Ovary (tissue), 9 donors: ENCODE data around the gene ATP2C1. TPM values are rescaled to one million over a fixed set of nuclear protein-coding genes. Genes with fewer than 3 reads are reported as not detected.

Experiments
- DNase-seq, 5 donors: peaks; one replicate each; pipeline ENCODE4 v3.0.0-alpha.2; 2019 to 2020
- H3K27ac ChIP-seq, 2 donors: fragments of 200-600 bp; one replicate each; pipeline versions ENCODE4 v1.5.1 to v1.8.0; 2019 to 2022
- H3K27me3 ChIP-seq: fragments of 200-600 bp; one replicate; pipeline ENCODE4 v1.8.0; 2022
- H3K36me3 ChIP-seq: fragments of 200-600 bp; sonication (generic); one replicate; pipeline ENCODE4 v1.5.1; 2019
- H3K4me1 ChIP-seq: one replicate; pipeline ENCODE4 v1.8.1; 2013; ENCODE audit warnings: mild to moderate bottlenecking, moderate library complexity; ENCODE audit not compliant: insufficient read depth
- H3K4me3 ChIP-seq: fragments of 200-600 bp; sonication (generic); one replicate; pipeline ENCODE4 v1.5.1; 2017
- H3K9me3 ChIP-seq, 2 donors: fragments of 200-600 bp in 1 of 2; sonication (generic) in 1 of 2; one replicate each; pipeline versions ENCODE4 v1.5.1 to v1.8.1; 2013 to 2019; ENCODE audit warnings: mild to moderate bottlenecking in 1 of 2, moderate library complexity in 1 of 2
- CTCF ChIP-seq, 3 donors: fragments of 450-650 bp in 2 of 3; fragments of 200-600 bp in 1 of 3; IDR thresholded peaks; one replicate each; pipeline versions ENCODE4 v1.5.1 to v1.8.0; 2016 to 2022; ENCODE audit warnings: antibody characterized with exemption in 3 of 3, mild to moderate bottlenecking in 1 of 3
- EP300 ChIP-seq: sonication (generic); formaldehyde crosslinking; IDR thresholded peaks from one replicate; pipeline ENCODE4 v1.6.1; 2017; ENCODE audit warnings: antibody characterized with exemption
- POLR2A ChIP-seq: fragments of 450-650 bp; IDR thresholded peaks from one replicate; pipeline ENCODE4 v1.6.1; 2017; ENCODE audit warnings: antibody characterized with exemption, mild to moderate bottlenecking, moderate library complexity
- WGBS, 3 donors: extraction: QIAGEN DNeasy Blood & Tissue Kit in 1 of 3; methylation state at CpG; one replicate each; pipeline versions ENCODE4 v1.1.5 to v1.1.7; 2013 to 2017; 5-methylcytosine and 5-hydroxymethylcytosine counted together
- intact Hi-C, 4 donors: fragments of 100-400 bp; cut with DNase I; formaldehyde crosslinking; loops; one replicate each; pipeline versions ENCODE4 v1.11.0 to v1.15.1; 2022 to 2023
- polyA plus RNA-seq, 2 donors: library from polyadenylated mRNA; stranded (reverse); fragments of 200-250 nt in 1 of 2; fragments of 350-450 nt in 1 of 2; fragmentation: Illumina TruSeq in 1 of 2; extraction: RNeasy Lipid Tissue Mini Kit (QIAGEN cat#74804) in 1 of 2; gene quantifications; one replicate each; pipeline ENCODE4 v1.2.3, GENCODE V29; 2013 to 2014
- small RNA-seq: library from RNA; depleted of rRNA; stranded (forward); fragments of <200 nt; gene quantifications from one replicate; pipeline ENCODE3, GENCODE V24; 2016
- total RNA-seq, 7 donors: library from RNA; depleted of rRNA in 2 of 7; stranded (reverse); fragments of >200 nt in 2 of 7; fragmentation: NEBNext Ultra II Directional in 3 of 7; extraction: Animal tissue kit (Norgen Biotek cat#: 25700) in 3 of 7; gene quantifications; one replicate each; pipeline versions ENCODE4 v1.1.0 to v1.2.4, GENCODE V29; 2016 to 2023
- donor health status: DM: no; HTN: no; CAD: no; lungs with moderate emphysema.
- donor health status: DM: no; HTN: no; CAD: no.
- donor health status: Bipolar disorder and iron deficiency.
- donor health status: DM: yes; HTN: yes; CAD: no.
- donor health status: DM: no; HTN: no; CAD: no.
- donor health status: DM: yes; HTN: yes; CAD: no.

Gene ATP2C1
- total and polyA plus RNA-seq, 9 donors = 27.3 to 88.4 (median 53.0) TPM

DNA sequence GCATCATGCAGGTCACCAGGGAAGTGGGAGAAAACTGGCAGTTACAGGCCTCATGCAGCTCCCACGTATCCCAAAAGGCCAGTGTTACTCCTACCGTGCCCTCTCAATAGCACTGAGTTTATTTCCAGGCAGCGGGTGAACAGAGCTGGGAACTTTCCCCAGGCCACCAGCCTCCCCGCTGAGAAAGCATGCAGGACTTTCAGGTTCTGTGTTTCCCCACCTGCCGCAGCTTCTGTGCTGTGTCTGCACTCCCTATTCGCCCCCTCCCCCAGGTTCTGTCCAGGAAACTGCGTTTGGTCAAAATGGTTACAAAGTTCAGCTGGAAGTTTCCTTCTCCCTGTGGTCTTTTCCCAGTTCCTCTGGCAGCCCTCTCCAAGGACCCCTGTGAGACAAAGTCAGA is 154.1 kb downstream of the ATP2C1 start:
- no peak for TF ChIP-seq POLR2A
- whole genome bisulfite sequencing, 3 donors = 84 to 89% (median 87%) methylated on average over 7 of the region's 7 CpGs
- intact Hi-C loops = no loop called here

DNA sequence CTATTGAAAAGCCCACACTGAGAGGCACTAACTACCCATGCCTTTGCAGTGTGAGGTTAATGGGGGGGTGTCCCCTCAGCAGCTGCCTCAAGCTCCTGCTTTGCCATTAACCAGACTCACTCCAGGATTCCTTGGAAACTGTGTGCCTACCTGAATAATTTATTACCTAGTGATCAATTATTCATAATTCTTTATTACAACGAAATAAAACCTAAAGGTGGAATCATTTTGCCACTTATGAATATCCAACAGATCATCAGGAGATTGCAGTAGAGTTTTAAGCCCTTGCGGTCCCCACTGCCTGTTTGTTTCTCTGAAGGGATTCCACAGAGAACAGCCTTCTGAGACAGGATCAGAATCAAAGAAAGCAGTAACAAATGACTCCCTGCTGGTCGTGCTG is 156.1 kb downstream of the ATP2C1 start:
- Histone ChIP-seq H3K4me1 (no peaks in the 10 kb centered on the region), H3K4me3 (no peak overlapping the region), H3K27me3 (no peaks in the 10 kb centered on the region), H3K27ac (no peak overlapping the region), H3K36me3 (no peaks in the 10 kb centered on the region), H3K9me3 (no peaks in the 10 kb centered on the region)
- 70 to 77% (median 72%) methylated on average over 3 of the region's 3 CpGs for WGBS, 3 donors
- intact Hi-C loops = no loop called here
- no peak for DNase-seq
- TF ChIP-seq EP300 (no peak), POLR2A (no peak), CTCF (IDR thresholded peaks at IDR 0.05) (no peak)

More for the DNA sequence above, 154.1 kb downstream of the ATP2C1 start:
- Histone ChIP-seq H3K27ac (no peak overlapping the region), H3K4me3 (no peak overlapping the region), H3K9me3 (no peaks in the 10 kb centered on the region), H3K27me3 (no peaks in the 10 kb centered on the region), H3K36me3 (no peaks in the 10 kb centered on the region), H3K4me1 (no peaks in the 10 kb centered on the region)
- DNase-seq = no peak

DNA sequence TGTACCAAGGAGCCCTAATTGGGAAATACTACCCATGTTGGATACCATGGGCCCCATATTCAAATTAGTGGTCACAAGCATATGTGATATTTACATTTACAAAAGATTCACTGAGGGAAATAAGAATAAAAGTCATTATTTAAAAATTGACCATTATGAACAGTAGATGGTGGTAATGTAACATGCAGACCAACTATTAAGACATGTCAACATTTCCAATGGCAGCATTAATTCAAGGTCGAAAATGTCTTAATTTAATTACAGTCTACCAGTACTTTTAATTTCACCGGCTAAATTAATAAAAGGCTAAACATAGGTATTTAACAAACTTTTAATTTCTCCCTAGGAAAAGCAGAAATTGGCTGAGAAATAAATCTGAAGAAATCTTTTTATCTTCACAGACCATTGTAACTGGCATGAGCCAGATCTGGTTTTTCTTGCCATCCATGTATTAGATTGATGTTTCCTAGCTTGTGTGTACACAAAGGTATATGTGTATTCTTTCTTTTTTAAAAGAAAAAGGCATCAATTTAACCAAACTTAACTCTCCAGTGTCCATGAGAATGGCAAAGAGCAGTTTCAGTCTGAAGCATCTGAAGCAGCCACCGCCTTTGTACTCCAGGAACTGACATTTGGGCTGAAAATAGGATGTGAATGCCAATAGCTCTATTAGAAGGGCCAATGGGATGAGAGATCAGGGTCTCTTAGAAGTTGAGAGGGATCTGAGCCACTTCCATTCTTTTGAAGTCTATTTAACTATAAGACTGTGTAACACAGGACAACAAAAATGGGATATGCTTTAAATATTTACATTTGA is 159.4 kb downstream of the ATP2C1 start:
- DNase-seq = no peak
- no peaks in the 10 kb centered on the region for H3K9me3 ChIP-seq
- H3K27me3 ChIP-seq = no peaks in the 10 kb centered on the region
- H3K36me3 ChIP-seq = no peaks in the 10 kb centered on the region
- H3K27ac ChIP-seq = no peak overlapping the region
- H3K4me3 ChIP-seq = no peak overlapping the region
- intact Hi-C loops = no loop called here
- TF ChIP-seq EP300 (no peak), POLR2A (no peak), CTCF (IDR thresholded peaks at IDR 0.05) (no peak)
- H3K4me1 ChIP-seq = no peaks in the 10 kb centered on the region
- 53 to 60% (median 60%) methylated on average over 3 of the region's 3 CpGs for WGBS, 3 donors

Small RNA genes lying within 50 kb of the gene (small RNA-seq; reads per million reads assigned to genes)
- not detected for gene RF00019

Other genes starting within 250 kb of the ATP2C1 start
- gene PIK3R4, start 147.3 kb upstream of the ATP2C1 start, total RNA-seq = 10 to 100 TPM; 22.1 to 43.8 (median 29.7) TPM
- 10 to 100 TPM; 27.6 to 31.2 TPM for gene PIK3R4, start 147.3 kb upstream of the ATP2C1 start, polyA plus RNA-seq
- 10 to 100 TPM in 2 of 7 donors, 1 to 10 TPM in 5; 3.1 to 11.9 (median 8.6) TPM for gene ASTE1, start 132.7 kb downstream of the ATP2C1 start, total RNA-seq
- gene ASTE1, start 132.7 kb downstream of the ATP2C1 start, polyA plus RNA-seq = 10 to 100 TPM in 1 of 2 donors, 1 to 10 TPM in 1; 5.2 to 10.5 TPM
- gene NEK11, start 132.8 kb downstream of the ATP2C1 start, total RNA-seq = 10 to 100 TPM in 4 of 7 donors, 1 to 10 TPM in 3; 8.1 to 37.3 (median 10.8) TPM
- gene NEK11, start 132.8 kb downstream of the ATP2C1 start, polyA plus RNA-seq = 10 to 100 TPM in 1 of 2 donors, 1 to 10 TPM in 1; 4.9 to 10.7 TPM